ENCODE measurements around the gene HRH1.
"Not testable (repeated sequence)": the region's sequence is repeated elsewhere in the genome, so short reads cannot be mapped to it uniquely, and the experiment has no call there.

HRH1 gene

GRCh38 chr3:11172096-11172690 is 17.9 kb downstream of the HRH1 start:
- no peak for DNase-seq (ENCODE audit: low read depth)

- no peak for DNase-seq (ENCODE audit: low read depth)
These were observed 19.7 kb downstream of the HRH1 start for GRCh38 chr3:11173828-11174465.

GRCh38 chr3:11178421-11178820 is 24.1 kb downstream of the HRH1 start:
- no peak for DNase-seq (ENCODE audit: low read depth)

- DNase-seq (ENCODE audit: low read depth), result not testable (repeated sequence)
These were observed 30.2 kb downstream of the HRH1 start for GRCh38 chr3:11184328-11184969.

- no peak for DNase-seq (ENCODE audit: low read depth)
These were observed 30.9 kb downstream of the HRH1 start for GRCh38 chr3:11185144-11185543.

GRCh38 chr3:11185564-11186317 is 31.4 kb downstream of the HRH1 start:
- DNase-seq (ENCODE audit: low read depth), result no peak

- DNase-seq (ENCODE audit: low read depth), result no peak
These were observed 32.0 kb downstream of the HRH1 start for GRCh38 chr3:11186318-11186692.

- no peak for DNase-seq (ENCODE audit: low read depth)
These were observed 32.5 kb downstream of the HRH1 start for GRCh38 chr3:11186771-11187191.

- DNase-seq (ENCODE audit: low read depth), result no peak
These were observed 33.4 kb downstream of the HRH1 start for GRCh38 chr3:11187681-11188080.

GRCh38 chr3:11188231-11188630 is 33.9 kb downstream of the HRH1 start:
- DNase-seq (ENCODE audit: low read depth), result no peak

GRCh38 chr3:11195201-11195600 is 40.9 kb downstream of the HRH1 start:
- DNase-seq (ENCODE audit: low read depth), result no peak

GRCh38 chr3:11195721-11196332 is 41.5 kb downstream of the HRH1 start:
- DNase-seq (ENCODE audit: low read depth), result no peak

GRCh38 chr3:11197484-11197883 is 43.2 kb downstream of the HRH1 start:
- DNase-seq (ENCODE audit: low read depth), result no peak

- no peak for DNase-seq (ENCODE audit: low read depth)
These were observed 43.8 kb downstream of the HRH1 start for GRCh38 chr3:11198070-11198469.

GRCh38 chr3:11198495-11198894 is 44.2 kb downstream of the HRH1 start:
- DNase-seq (ENCODE audit: low read depth), result no peak

GRCh38 chr3:11199902-11200845 is 45.9 kb downstream of the HRH1 start:
- DNase-seq (ENCODE audit: low read depth), result no peak

GRCh38 chr3:11201251-11202019 is 47.1 kb downstream of the HRH1 start:
- DNase-seq (ENCODE audit: low read depth), result no peak

GRCh38 chr3:11203961-11204360 is 49.7 kb downstream of the HRH1 start:
- no peak for DNase-seq (ENCODE audit: low read depth)

GRCh38 chr3:11204697-11205348 is 50.5 kb downstream of the HRH1 start:
- DNase-seq (ENCODE audit: low read depth), result no peak

GRCh38 chr3:11205881-11206280 is 51.6 kb downstream of the HRH1 start:
- DNase-seq (ENCODE audit: low read depth), result not testable (repeated sequence)

All from stimulated activated CD8-positive, alpha-beta memory T cell treated with anti-CD3 and anti-CD28 coated beads, Interleukin-4, amount 100 ng/mL, for 24 hours (primary cell).